IMR-90 (cell line): ENCODE measurements around the gene TPSD1. TPM values are rescaled to one million over a fixed set of nuclear protein-coding genes. Genes with fewer than 3 reads are reported as not detected.

Experiments used
- ATAC-seq: fragments of 200-7000 bp; cut with Tn5 transposase; 2 replicates; pipeline ENCODE4 v1.9.1; 2020; ENCODE audit warnings: low read depth, mild to moderate bottlenecking, moderate library complexity
- BruUV-seq: library from RNA; stranded (reverse); fragments of 400-500 nt; replicated peaks from 2 replicates; lab custom pipeline; 2021; lab: Mats Ljungman, UMichigan
- CTCF ChIA-PET: fragments of 300-600 bp; formaldehyde crosslinking; extraction: SDS; loops from one replicate; lab custom pipeline; 2021; ENCODE audit warnings: antibody characterized with exemption; lab: Yijun Ruan, JAX
- POLR2A ChIA-PET: fragments of 300-600 bp; sonication (Branson Sonifier 250); formaldehyde crosslinking; loops from one replicate; lab custom pipeline; 2022; ENCODE audit warnings: antibody characterized with exemption; ENCODE audit not compliant: unreplicated experiment; lab: Charles Lee
- DNase-seq: peaks from one replicate; pipeline ENCODE4 v3.0.0; 2013
- H2AFZ ChIP-seq: replicated peaks from 2 replicates; pipeline ENCODE3; 2013; ENCODE audit warnings: low read length, mild to moderate bottlenecking; ENCODE audit not compliant: poor library complexity
- H2AK5ac ChIP-seq: 2 replicates; pipeline ENCODE4 v1.6.1; 2013; ENCODE audit warnings: low read depth, low read length, inconsistent platforms
- H2AK9ac ChIP-seq: replicated peaks from 2 replicates; pipeline ENCODE3; 2013; ENCODE audit warnings: mild to moderate bottlenecking, low read depth, low read length, moderate library complexity; ENCODE audit not compliant: poor library complexity
- H2BK120ac ChIP-seq: 2 replicates; pipeline ENCODE4 v1.6.1; 2013; ENCODE audit warnings: low read depth, low read length, inconsistent platforms
- H2BK15ac ChIP-seq: 3 replicates; pipeline ENCODE4 v1.6.1; 2013; ENCODE audit warnings: low read depth, low read length, inconsistent platforms
- H2BK20ac ChIP-seq: 2 replicates; pipeline ENCODE4 v1.6.1; 2013; ENCODE audit warnings: low read depth, mild to moderate bottlenecking, inconsistent platforms, low read length, moderate library complexity
- H2BK5ac ChIP-seq: 2 replicates; pipeline ENCODE4 v1.6.1; 2013; ENCODE audit warnings: mild to moderate bottlenecking, low read depth, low read length, inconsistent platforms; ENCODE audit not compliant: poor library complexity, severe bottlenecking
- H3K14ac ChIP-seq: replicated peaks from 2 replicates; pipeline ENCODE4 v1.6.1; 2013; ENCODE audit warnings: low read depth, low read length, inconsistent platforms
- H3K18ac ChIP-seq: 2 replicates; pipeline ENCODE4 v1.6.1; 2013; ENCODE audit warnings: low read depth, low read length, control low read depth
- H3K23ac ChIP-seq: 2 replicates; pipeline ENCODE4 v1.6.1; 2013; ENCODE audit warnings: low read depth, low read length, inconsistent platforms
- H3K27ac ChIP-seq: 2 replicates; pipeline ENCODE4 v1.5.1; 2013; ENCODE audit warnings: mild to moderate bottlenecking, control low read depth, low read length; ENCODE audit not compliant: insufficient read depth
- H3K27me3 ChIP-seq: 2 replicates; pipeline ENCODE4 v1.6.1; 2013; ENCODE audit warnings: low read length; ENCODE audit not compliant: control insufficient read depth, insufficient read depth
- H3K36me3 ChIP-seq: 2 replicates; pipeline ENCODE4 v1.6.1; 2013; ENCODE audit warnings: low read length, mixed read lengths; ENCODE audit not compliant: control insufficient read depth, insufficient read depth
- H3K4ac ChIP-seq: 2 replicates; pipeline ENCODE4 v1.6.1; 2013; ENCODE audit warnings: low read depth, low read length, inconsistent platforms
- H3K4me1 ChIP-seq: 2 replicates; pipeline ENCODE4 v1.6.1; 2013; ENCODE audit warnings: low read length, mixed read lengths; ENCODE audit not compliant: control insufficient read depth, insufficient read depth
- H3K4me2 ChIP-seq: 2 replicates; pipeline ENCODE4 v1.6.1; 2013; ENCODE audit warnings: low read depth, mild to moderate bottlenecking, control low read depth, low read length, moderate library complexity
- H3K4me3 ChIP-seq: 2 replicates; pipeline ENCODE4 v1.5.1; 2013; ENCODE audit warnings: low read depth, mild to moderate bottlenecking, control low read depth, low read length, moderate library complexity; ENCODE audit not compliant: insufficient read depth
- H3K56ac ChIP-seq: 2 replicates; pipeline ENCODE4 v1.6.1; 2013; ENCODE audit warnings: low read length, inconsistent platforms; ENCODE audit not compliant: insufficient read depth; ENCODE audit errors: extremely low read depth
- H3K79me1 ChIP-seq, 2 experiments: 2 replicates each; pipeline ENCODE4 v1.6.1; 2013; ENCODE audit warnings: low read length in 2 of 2, inconsistent platforms in 1 of 2, low read depth in 1 of 2
- H3K9ac ChIP-seq: 2 replicates; pipeline ENCODE4 v1.6.1; 2013; ENCODE audit warnings: low read depth, low read length, control low read depth
- H3K9me1 ChIP-seq: 2 replicates; pipeline ENCODE4 v1.6.1; 2013; ENCODE audit warnings: low read length, inconsistent platforms; ENCODE audit not compliant: insufficient read depth
- H3K9me3 ChIP-seq: 2 replicates; pipeline ENCODE4 v1.6.1; 2013; ENCODE audit warnings: low read length; ENCODE audit not compliant: control insufficient read depth, insufficient read depth
- H4K20me1 ChIP-seq: 2 replicates; pipeline ENCODE4 v1.6.1; 2013; ENCODE audit warnings: low read length, inconsistent platforms; ENCODE audit not compliant: insufficient read depth
- H4K5ac ChIP-seq: 2 replicates; pipeline ENCODE4 v1.6.1; 2013; ENCODE audit warnings: mild to moderate bottlenecking, low read depth, low read length, control low read depth
- H4K8ac ChIP-seq, 2 experiments: 2 replicates each; pipeline ENCODE4 v1.6.1; 2013; ENCODE audit warnings: low read depth in 2 of 2, low read length in 2 of 2, control low read depth in 1 of 2, inconsistent platforms in 1 of 2
- H4K91ac ChIP-seq: 2 replicates; pipeline ENCODE4 v1.6.1; 2013; ENCODE audit warnings: low read depth, low read length, inconsistent platforms; ENCODE audit not compliant: insufficient read depth
- MAFK ChIP-seq: IDR thresholded peaks from 2 replicates; pipeline ENCODE4 v1.6.1; 2012; ENCODE audit warnings: low read depth, low read length, improper control_type of control experiment
- SMC3 ChIP-seq: fragments of 150-350 bp; IDR thresholded peaks from 2 replicates; pipeline ENCODE4 v1.6.1; 2016; ENCODE audit warnings: low read depth, mild to moderate bottlenecking, antibody characterized with exemption, low read length, moderate library complexity
- WGBS, 2 experiments: methylation state at CpG; one replicate each; pipeline versions ENCODE4 v1.1.5 to v1.1.7; 2013; ENCODE audit warnings: missing lambda C conversion rate in 2 of 2; ENCODE audit not compliant: insufficient read length in 1 of 2; ENCODE audit errors: extremely low coverage in 2 of 2; 5-methylcytosine and 5-hydroxymethylcytosine counted together
- dilution Hi-C: fragments of 300-500 bp; cut with HindIII; formaldehyde crosslinking; loops from one replicate; pipeline ENCODE4 v1.14.3; 2018; ENCODE audit warnings: low sequenced_read_pairs; ENCODE audit not compliant: unreplicated experiment
- in situ Hi-C: fragments of 300-500 bp; cut with MboI; formaldehyde crosslinking; loops from 3 replicates; pipeline ENCODE4 v1.14.3; 2019; ENCODE audit warnings: low sequenced_read_pairs, inconsistent platforms, mixed read lengths
- intact Hi-C: fragments of 100-400 bp; cut with micrococcal nuclease; formaldehyde crosslinking; loops from 2 replicates; pipeline ENCODE4 v1.10.0; 2022
- polyA plus RNA-seq, 3 experiments: library from polyadenylated mRNA; depleted of rRNA; stranded (reverse); fragments of >200 nt; gene quantifications; 2 replicates each; pipeline ENCODE4 v1.2.3, GENCODE V29; 2012; ENCODE audit warnings: low replicate concordance in 1 of 3
- total RNA-seq: library from RNA; depleted of rRNA; stranded (reverse); fragments of >200 nt; gene quantifications from 2 replicates; pipeline ENCODE4 v1.2.3, GENCODE V29; 2012

Gene TPSD1
- total and polyA plus RNA-seq, 2 of the 4 experiments (the other 2 are of a cell fraction): not detected

GRCh38 chr16:1256874-1257322 lies 1.0 kb downstream of the TPSD1 start:
- Histone ChIP-seq H3K4me2 (no peak overlapping the region), H2AK9ac (no peak overlapping the region), H3K79me1 (no peaks in the 10 kb centered on the region), H2BK5ac (no peak overlapping the region), H3K4ac (no peak overlapping the region), H3K36me3 (no peaks in the 10 kb centered on the region), H3K9ac (no peak overlapping the region), H3K27ac (no peak overlapping the region), H4K20me1 (no peaks in the 10 kb centered on the region; the same call in 1 of the 2 replicates), H3K27me3 (peaks cover 31% of the 10 kb centered on the region), H3K18ac (no peak overlapping the region), H3K56ac (no peak overlapping the region), H2AK5ac (no peak overlapping the region), H3K9me3 (no peaks in the 10 kb centered on the region), H4K91ac (no peak overlapping the region), H3K23ac (no peak overlapping the region), H2BK20ac (no peak overlapping the region), H4K5ac (no peak overlapping the region), H3K4me1 (no peaks in the 10 kb centered on the region), H3K9me1 (no peaks in the 10 kb centered on the region), H3K4me3 (no peak overlapping the region), H4K8ac (no peak overlapping the region), H2AFZ (no peak overlapping the region), H3K14ac (no peak overlapping the region), H2BK15ac (no peak overlapping the region), H2BK120ac (no peak overlapping the region)
- POLR2A ChIA-PET: no interaction called here
- DNase-seq: no peak
- in situ Hi-C loops: no loop called here
- no peak for ATAC-seq
- intact Hi-C loops: no loop called here
- CTCF ChIA-PET: no interaction called here
- dilution Hi-C loops: no loop called here
- BruUV-seq: no TSS peak
- no peak for TF ChIP-seq MAFK
- no peak for TF ChIP-seq SMC3
- WGBS, 2 experiments: 100% methylated on average over 9 of the region's 22 CpGs; no CpG with 5 or more reads in 1 of the 2 experiments
